Measurements from ENCODE around the gene PHF20.

Gene PHF20

DNA sequence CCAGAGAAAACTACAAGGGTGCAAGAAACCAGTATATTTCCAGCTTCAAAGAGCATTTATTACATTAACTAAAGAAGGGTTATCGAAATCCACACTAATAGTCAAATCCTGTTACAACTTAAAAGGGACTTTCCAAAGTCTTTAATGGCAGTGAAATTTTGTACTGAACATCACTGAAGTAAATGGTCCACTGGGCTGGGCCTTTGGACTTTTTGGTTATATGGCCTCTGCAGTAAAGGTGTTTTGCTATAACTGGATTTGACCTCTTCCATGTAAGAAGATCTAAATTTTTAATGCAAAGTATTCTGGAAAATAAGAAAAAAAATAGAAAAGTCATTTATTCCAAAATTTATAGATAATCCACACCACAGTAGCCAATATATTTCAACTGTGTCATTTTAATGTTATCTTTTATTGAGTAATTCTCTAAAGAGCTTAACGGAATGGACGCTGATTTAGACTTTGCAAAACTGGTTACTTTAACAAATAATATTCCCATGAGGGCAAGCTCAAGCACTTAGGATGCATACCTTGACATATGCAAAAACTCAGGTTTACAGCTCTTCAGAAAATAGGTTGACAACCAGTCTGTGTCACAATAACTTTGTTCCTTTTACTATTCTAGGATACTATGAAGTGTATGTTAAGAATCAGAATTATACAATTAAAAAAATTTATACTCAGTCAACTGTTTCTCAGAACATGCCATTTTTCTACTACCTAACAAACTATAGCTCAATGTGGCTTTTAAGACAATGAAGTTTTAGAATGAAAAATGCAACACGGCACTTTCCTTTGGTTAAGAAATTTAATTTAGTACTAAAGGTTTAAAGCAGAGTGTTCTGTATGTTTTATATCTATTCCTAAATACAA is 36.8 kb upstream of the PHF20 start:
- TF ChIP-seq, protein P1, sequence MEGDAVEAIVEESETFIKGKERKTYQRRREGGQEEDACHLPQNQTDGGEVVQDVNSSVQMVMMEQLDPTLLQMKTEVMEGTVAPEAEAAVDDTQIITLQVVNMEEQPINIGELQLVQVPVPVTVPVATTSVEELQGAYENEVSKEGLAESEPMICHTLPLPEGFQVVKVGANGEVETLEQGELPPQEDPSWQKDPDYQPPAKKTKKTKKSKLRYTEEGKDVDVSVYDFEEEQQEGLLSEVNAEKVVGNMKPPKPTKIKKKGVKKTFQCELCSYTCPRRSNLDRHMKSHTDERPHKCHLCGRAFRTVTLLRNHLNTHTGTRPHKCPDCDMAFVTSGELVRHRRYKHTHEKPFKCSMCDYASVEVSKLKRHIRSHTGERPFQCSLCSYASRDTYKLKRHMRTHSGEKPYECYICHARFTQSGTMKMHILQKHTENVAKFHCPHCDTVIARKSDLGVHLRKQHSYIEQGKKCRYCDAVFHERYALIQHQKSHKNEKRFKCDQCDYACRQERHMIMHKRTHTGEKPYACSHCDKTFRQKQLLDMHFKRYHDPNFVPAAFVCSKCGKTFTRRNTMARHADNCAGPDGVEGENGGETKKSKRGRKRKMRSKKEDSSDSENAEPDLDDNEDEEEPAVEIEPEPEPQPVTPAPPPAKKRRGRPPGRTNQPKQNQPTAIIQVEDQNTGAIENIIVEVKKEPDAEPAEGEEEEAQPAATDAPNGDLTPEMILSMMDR (IDR thresholded peaks at IDR 0.05; ENCODE audit: borderline replicate concordance, control extremely low read depth, extremely low read depth, insufficient read depth, missing control alignments) = no peak
- DNase-seq (ENCODE audit: low spot score) = no peak
- in situ Hi-C loops (cut with MboI; ENCODE audit: low sequenced_read_pairs, unreplicated experiment) = no loop called here

DNA sequence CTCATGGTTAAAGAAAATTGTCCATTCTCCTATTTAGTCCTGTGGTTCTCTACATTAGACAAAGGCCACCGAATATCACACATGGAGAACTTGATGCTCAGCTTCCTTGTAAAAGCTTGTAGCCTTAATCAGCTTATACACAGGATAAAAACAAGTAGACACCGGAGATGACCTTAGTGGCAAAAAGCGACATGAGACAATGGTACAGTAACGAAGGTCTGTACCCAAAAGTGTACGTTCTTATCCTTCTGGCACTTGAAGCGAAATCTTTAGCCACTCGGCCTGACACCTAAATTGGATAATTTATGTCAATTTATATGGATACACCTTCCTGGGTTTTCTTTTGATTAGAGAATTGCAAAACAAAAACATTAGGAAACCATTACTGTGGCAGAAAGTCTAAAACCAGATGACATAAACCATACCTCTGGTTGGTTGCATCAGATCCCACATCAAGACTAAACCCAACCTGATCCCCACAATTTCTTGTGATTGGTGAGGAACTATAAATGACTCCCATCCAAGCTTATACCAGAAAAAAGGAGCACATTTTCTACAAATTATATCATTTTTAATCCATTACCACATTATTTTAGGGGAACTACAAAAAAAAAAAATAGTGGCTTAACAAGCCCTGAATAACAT is 35.9 kb upstream of the PHF20 start:
- in situ Hi-C loops (cut with MboI; ENCODE audit: low sequenced_read_pairs, unreplicated experiment) = no loop called here
- no peak for DNase-seq (ENCODE audit: low spot score)
- TF ChIP-seq, protein P1 (IDR thresholded peaks at IDR 0.05; ENCODE audit: borderline replicate concordance, control extremely low read depth, extremely low read depth, insufficient read depth, missing control alignments) = no peak

DNA sequence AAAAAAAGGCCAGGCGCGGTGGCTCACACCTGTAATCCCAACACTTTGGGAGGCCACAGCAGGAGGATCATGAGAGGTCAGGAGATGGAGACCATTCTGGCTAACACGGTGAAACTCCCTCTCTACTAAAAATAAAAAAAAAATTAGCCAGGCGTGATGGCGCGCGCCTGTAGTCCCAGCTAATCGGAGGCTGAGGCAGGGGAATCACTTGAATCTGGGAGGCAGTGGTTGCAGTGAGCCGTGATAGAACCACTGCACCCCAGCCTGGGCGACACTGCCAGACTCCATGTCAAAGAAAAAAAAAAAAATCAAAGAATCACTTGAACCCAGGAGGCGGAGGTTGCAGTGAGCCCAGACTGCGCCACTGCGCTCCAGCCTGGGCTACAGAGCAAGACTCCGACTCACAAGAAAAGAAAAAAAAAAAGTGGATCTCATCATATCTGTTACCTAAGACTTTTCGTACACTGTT is 33.9 kb upstream of the PHF20 start:
- no peak for DNase-seq (ENCODE audit: low spot score)
- in situ Hi-C loops (cut with MboI; ENCODE audit: low sequenced_read_pairs, unreplicated experiment) = no loop called here
- TF ChIP-seq, protein P1 (IDR thresholded peaks at IDR 0.05; ENCODE audit: borderline replicate concordance, control extremely low read depth, extremely low read depth, insufficient read depth, missing control alignments) = no peak

DNA sequence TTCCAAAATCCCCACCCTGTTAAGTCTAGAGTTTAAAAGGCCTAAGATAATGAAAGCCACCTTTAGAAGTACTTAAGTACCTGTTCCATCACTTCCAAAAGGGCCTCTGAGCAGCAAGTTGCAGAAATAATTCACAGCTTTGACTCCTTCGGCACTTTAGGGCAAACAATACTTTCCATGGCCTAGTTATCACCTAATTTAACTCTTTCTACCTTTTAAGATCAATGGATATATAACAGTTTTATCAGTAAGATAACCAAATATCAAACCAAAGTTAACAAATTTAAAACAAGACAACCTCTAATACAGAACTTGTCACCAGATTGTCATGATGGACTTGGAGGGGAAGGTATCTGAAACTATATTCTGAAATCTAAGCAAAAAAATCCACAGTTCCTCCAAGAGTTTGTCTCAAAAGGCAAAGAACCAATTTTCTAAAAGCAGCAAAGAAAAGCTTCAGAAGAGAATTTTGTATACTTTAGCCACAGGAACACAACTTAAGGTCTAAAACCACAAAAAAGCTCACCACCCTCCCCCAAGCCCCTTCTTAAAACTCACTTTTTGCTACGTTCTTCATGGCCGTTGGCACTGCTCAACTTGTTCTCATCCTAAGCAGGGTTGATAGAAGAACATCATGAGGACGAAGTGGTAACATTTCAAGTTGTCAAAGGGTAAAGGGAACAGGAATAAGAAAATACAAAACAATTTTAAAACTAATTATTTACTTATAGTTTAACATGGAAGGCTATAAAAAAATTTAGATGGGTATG is 33.2 kb upstream of the PHF20 start:
- in situ Hi-C loops (cut with MboI; ENCODE audit: low sequenced_read_pairs, unreplicated experiment) = no loop called here
- DNase-seq (ENCODE audit: low spot score) = no peak
- TF ChIP-seq, protein P1 (IDR thresholded peaks at IDR 0.05; ENCODE audit: borderline replicate concordance, control extremely low read depth, extremely low read depth, insufficient read depth, missing control alignments) = no peak

DNA sequence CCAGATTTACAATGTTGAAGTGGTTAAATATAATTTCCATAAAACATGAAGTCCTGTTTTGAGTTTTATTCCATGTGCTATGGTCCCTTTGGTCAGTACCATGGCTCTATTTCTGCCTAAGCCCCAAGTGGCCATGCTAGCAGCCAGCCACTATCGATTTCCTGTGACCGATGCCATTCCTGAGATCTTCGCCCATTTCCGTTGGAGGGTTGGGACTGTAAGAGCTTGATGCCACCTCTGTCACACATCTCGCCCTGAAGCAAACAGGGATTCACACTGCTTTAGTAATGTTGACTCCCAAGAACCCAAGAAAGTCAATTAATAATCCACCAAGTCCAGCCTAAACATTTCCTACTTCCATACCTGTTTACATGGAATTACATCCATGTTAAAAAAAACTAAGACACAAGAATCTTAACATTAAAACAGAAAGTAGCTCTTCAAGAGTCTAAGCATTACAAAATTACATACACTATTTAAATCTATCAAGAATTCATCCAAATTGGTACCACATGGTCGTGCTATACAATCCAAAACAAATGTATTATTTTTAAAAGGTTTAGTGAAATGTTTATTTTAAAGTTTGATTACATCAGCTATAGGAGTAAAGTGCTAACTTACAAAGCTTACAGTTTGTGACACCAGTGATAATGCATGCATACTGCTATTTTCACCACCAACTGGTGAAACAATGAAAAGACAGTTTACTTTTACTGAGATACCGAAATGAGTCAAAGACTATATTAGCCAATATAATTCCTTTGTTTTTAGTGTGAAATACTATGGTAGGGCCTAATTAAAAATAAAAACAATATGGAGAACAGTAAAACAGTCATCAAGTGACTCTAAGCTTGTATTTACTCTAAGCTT is 32.3 kb upstream of the PHF20 start:
- peak; percentile 20 for DNase-seq (ENCODE audit: low spot score)

More for the DNA sequence above, 32.3 kb upstream of the PHF20 start:
- TF ChIP-seq, protein P1 (IDR thresholded peaks at IDR 0.05; ENCODE audit: borderline replicate concordance, control extremely low read depth, extremely low read depth, insufficient read depth, missing control alignments) = no peak
- in situ Hi-C loops (cut with MboI; ENCODE audit: low sequenced_read_pairs, unreplicated experiment) = no loop called here

Data from GM13976 (cell line).